GM19043 (cell line): ENCODE measurements around the gene GSTCD.
"Not testable (repeated sequence)": the region's sequence is repeated elsewhere in the genome, so short reads cannot be mapped to it uniquely, and the experiment has no call there.

Experiments
- ATAC-seq: cut with Tn5 transposase; IDR thresholded peaks from one replicate; pipeline ENCODE4 v1.9.1; 2021; ENCODE audit warnings: low read depth; ENCODE audit not compliant: unreplicated experiment

Gene GSTCD

DNA sequence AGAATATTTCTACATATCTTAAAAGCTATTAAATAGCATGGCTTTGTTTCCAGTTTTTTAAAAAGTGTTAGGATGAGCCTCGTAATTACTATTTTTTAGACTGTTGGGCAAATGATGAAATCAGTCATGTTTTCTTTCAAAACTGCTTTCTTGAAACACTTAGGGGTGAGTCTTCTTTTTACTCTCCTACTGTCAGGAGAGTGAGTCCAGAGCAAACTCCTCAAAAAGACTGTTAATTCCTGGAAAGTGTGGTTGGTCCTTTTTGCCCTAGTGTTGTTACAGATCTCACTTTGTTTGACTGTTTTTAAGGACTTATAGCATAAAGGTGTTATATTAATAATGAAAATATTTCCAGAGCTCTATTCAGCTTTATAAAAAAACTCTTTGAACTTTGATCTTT is 6.3 kb downstream of the GSTCD start:
- ATAC-seq, result no peak

DNA sequence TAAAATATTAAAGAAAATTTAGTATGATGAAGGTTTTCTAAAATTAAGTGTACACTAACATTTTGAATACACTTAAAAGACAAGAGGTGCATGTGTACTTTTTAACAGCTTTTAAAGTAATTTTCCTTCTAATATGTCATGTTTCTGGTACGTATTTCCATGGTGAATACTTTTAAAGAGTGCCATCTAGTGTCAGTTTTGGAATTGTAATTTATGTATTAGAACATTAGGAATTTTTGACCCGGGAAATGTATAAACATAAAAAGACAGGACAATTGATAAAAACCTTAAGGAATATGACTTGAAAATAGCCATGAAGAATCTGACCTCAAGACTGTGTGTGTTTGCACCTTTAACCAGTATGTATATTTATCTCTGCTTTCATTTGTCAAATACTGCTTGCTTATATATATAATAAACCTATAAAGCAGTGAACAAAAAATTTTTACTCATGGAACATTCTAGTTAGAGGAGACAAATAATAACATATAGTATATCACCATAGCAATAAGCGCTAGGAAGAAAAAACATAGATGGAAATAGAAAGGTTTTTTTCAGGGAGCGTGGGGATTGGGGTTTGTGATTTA is 7.2 kb downstream of the GSTCD start:
- ATAC-seq, result no peak

DNA sequence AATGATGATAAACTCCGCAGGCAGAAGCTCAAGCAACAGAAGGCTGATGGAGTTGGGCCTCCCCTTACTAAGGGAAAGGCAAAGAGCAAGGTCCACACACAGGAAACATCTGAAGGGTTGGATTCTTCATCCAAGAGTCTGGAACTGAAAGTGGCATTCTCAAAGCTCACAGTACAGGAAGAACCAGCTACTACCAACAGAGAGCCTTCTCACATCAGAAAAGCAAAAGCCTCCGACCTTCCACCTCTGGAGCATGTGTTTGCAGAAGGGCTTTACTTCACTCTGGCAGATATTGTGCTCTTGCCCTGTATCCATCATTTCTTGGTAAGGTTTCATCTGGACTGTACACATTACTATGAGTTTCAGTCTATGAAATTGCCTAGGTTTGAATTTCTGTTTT is 10.6 kb downstream of the GSTCD start:
- no peak for ATAC-seq

DNA sequence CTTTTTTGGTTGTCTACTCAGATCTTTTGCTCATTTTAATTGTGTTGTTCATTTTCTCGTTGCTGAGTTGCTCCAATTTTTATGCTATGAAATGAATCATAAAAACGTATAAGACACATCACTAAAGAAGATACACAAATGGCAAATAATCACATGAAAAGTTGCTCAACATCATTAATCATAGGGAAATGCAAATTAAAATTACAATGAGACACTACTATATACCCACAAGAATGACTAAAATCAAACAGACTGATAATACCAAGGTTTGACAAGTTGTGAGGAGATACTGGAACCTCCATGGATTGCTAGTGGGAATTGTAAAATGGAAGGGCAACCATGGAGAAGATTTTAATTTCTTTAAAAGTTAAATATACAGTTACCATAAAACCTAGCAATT is 17.0 kb downstream of the GSTCD start:
- no peak for ATAC-seq

DNA sequence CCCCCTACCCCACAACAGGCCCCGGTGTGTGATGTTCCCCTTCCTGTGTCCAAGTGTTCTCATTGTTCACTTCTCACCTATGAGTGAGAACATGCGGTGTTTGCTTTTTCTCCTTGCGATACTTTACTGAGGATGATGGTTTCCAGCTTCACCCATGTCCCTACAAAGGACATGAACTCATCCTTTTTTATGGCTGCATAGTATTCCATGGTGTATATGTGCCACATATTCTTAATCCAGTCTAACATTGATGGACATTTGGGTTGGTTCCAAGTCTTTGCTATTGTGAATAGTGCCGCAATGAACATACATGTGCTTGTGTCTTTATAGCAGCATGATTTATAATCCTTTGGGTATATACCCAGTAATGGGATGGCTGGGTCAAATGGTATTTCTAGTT is 21.3 kb downstream of the GSTCD start:
- not testable (repeated sequence) for ATAC-seq

DNA sequence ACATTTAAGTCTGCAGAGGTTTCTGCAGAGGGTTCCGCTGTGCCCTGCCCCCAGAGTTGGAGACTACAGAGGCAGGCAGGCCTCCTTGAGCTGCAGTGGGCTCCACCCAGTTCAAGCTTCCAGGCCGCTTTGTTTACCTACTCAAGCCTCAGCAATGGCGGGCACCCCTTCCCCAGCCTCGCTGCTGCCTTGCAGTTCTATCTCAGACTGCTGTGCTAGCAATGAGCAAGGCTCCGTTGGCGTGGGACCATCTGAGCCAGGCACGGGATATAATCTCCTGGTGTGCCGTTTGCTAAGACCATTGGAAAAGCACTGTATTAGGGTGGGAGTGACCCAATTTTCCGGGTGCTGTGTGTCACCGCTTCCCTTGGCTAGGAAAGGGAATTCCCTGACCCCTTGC is 26.6 kb downstream of the GSTCD start:
- ATAC-seq, result not testable (repeated sequence)

DNA sequence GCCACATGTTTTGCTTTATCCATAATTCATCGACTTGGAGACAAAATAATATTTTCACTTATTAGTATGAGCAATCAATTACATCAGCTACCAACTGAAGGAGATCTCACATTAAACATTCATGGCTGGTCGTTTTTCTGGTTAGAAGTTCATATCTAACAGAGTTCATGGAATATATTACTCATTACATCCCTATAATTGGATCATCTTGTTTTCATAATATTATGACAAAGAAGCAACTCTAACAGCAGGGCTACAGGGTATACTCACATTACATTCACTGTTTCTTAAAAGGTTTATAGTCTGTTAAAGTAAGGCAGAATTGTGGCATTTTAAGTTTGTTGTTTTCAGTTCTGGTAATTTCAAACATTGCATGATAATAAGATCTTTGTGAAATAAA is 33.0 kb downstream of the GSTCD start:
- ATAC-seq, result no peak

DNA sequence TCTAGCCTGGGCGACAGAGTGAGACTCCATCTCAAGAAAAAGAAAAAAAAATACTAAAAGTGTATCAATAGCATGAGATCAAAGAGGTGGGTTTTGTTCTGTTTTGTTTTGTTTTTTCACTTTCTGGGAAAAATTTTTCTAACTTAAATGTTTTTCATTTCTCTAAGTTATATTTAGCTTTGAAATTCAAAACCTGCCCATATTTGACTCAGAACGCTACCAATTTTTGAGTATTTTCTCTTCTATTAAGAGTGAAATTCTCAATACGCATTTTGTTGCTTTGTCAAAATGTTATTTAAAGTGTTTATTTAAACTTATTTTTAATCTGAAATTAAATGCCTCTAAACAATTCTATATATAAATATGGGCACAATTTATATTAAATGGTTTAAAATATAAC is 39.6 kb downstream of the GSTCD start:
- ATAC-seq, result no peak

DNA sequence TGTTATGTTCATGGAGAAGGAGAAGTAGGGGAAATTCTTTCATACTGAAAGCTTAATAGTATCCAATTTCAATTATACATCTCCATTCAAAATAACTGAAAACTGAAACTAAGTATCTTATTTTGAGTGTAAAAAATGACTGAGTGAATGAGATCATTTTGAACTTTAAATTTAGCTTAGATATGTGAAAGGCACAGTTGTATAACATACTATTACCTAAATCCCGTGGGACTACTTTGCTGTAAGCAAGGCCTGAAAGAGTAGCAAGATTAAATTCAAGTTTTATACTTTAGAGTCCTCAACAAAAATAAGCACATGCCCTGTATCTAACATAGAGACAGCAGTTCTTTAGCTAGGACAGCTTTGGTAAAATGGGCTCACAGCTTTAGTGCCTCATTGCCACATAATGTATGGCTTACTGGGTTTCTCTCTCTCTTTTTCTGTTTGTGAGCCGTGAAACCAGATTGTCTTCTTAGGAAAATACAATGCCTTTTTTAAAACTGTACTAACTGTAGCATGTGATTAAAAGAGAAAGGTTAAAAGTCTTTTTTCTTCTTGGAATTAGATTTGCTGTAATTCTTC is 43.2 kb downstream of the GSTCD start:
- ATAC-seq, result no peak

DNA sequence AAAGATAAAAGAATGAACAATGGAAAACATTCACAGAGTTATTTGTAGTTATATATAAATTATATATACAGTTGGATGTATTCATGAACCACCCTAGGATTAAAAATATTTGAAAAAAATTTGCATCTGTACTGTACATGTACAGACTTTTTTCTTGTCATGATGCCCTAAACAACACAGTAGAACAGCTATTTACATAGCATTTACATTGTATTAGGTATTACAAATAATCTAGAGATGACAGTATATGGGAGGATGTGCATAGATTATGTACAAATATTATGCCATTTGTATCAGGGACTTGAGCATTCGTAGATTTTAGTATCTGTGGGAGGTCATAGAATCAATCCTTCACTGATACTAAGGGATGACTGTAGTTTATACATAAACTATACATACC is 44.8 kb downstream of the GSTCD start:
- ATAC-seq, result no peak

DNA sequence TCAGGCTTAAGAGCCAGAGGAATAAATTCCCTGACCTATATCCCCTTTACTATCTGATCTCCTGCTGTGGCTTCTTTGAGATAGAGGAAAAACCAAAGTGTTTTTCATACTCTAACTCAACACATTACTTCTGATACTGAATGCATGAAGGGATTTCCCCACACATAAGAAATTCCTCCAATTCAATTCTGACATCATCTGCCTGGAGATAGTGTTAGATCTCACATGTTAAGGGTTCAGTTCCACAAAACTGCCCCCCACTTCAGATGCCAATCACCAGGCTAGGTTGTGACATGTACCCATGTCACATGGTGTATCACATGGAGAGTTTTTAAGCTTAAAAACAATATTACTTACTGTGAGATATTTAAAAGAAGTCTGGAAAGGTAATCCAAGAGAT is 46.8 kb downstream of the GSTCD start:
- ATAC-seq, result no peak

DNA sequence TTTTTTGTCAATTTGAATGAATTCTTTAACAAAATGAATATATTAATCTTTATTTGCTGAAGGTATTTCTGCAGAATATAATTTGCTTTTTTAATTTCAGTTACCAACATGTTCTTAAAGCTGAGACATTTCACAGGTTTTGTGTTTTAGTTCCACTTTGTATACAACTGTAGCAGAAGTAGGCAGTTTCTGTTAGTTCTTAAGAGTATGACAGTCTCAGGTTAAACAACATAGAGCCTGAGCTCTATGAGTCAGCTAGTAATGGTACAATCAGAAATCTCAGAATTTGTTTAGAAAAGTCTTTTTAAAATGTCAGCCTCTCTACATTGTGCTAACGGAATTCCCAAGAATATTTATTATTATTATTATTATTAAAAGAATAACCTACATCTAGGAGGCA is 50.4 kb downstream of the GSTCD start:
- no peak for ATAC-seq

DNA sequence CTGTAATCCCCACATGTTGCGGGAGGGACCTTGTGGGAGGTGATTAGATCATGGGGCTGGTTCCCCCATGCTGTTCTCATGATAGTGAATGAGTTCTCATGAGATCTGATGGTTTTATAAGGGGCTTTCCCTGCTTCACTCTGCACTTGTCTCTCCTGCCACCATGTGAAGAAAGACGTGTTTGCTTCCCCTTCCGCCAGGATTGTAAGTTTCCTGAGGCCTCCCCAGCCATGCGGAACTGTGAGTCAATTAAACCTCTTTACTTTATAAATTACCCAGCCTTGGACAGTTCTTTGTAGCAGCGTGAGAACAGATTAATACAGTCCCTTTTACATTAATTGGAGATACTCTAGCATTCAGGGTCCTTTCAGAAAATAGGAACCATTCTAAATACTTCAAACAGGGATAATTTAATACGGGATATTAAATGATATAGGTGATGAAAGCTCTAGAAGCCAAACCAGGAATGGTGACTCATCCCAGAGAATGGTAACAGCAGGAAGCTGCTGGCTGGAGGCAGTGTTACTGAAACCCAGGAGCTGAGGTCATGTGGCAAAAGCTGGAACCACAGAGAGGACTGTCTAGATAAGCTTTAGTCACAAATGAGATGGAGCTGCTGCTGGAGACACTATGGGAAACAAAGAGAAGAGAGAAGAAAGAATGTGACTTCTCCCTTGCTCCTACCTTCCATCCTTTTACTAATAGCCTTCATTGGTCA is 57.3 kb downstream of the GSTCD start:
- no peak for ATAC-seq

DNA sequence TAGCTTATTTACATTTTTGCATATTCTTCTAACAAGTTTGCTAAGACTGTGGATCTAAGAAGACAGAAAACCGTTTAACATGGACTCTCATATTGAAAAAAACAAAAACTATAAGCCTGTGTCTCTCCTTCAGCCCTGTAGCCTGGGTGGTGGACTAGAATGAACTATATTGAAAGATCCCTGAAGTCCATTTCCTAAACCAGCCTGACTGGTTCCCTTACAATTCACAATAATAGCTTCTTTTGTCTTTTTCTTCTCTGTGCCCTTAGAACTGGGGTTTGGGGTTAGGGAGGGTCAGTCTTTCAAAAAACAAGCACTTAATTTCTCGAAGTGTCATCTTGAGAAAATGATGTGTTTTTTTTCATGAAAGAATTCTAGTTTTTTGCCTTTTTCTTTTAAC is 59.0 kb downstream of the GSTCD start:
- ATAC-seq, result no peak

DNA sequence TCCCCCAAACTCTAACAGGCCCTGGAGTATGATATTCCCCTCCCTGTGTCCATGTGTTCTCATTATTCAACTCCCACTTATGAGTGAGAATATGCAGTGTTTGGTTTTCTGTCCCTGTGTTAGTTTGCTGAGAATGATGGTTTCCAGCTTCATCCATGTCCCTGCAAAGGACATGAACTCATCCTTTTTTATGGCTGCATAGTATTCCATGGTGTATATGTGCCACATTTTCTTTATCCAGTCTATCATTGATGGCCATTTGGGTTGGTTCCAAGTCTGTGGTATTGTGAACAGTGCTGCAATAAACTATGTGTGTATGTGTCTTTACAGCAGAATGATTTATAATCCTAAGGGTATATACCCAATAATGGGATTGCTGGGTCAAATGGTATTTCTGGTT is 61.9 kb downstream of the GSTCD start:
- ATAC-seq, result not testable (repeated sequence)

DNA sequence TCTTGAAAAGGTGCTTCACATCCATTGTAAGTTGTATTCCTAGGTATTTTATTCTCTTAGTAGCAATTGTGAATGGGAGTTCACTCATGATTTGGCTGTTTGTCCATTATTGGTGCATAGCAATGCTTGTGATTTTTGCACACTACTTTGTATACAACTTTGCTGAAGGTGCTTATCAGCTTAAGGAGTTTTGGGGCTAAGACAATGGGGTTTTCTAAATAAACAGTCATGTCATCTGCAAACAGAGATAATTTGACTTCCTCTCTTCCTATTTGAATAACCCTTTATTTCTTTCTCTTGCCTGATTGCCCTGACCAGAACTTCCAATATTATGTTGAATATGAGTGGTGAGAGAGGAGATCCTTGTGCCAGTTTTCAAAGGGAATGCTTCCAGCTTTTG is 63.5 kb downstream of the GSTCD start:
- ATAC-seq, result not testable (repeated sequence)

DNA sequence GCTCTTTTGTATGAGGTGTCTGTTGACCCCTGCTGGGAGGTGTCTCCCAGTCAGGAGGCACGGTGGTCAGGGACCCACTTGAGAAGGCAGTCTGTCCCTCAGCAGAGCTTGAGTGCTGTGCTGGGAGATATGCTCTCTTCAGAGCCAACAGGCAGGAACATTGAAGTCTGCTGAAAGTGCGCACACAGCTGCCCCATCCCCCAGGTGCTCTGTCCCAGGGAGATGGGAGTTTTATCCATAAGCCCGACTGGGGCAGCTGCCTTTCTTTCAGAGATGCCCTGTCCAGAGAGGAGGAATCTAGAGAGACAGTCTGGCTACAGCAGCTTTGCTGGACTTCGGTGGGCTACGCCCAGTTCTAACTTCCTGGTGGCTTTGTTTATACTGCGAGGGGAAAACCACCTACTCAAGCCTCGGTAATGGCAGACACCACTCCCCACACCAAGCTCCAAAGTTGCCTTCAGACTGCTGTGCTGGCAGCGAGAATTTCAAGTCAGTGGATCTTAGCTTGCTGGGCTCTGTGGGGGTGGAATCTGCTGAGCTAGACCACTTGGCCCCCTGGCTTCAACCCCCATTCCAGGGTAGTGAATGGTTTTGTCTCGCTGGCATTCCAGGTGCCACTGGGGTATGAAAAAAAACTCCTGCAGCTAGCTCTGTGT is 67.3 kb downstream of the GSTCD start:
- not testable (repeated sequence) for ATAC-seq

DNA sequence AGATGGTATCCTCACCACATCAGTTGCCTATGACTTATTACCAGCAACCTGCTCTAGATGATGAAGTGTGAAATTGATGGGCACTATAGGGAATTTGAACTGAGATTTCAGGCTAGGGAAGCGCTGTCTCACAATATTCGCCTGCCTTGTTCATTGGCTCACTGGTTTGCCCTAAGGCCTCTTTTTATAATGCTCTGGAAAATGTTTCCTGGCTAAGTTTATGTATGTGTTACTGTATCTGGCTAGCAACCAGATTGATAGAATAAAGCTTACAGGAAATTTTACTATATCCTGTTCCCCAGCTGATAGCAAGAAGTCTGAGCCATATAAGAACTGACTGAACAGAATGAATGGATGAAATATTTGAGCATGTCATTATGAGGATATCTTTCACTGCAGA is 71.6 kb downstream of the GSTCD start:
- ATAC-seq, result no peak

DNA sequence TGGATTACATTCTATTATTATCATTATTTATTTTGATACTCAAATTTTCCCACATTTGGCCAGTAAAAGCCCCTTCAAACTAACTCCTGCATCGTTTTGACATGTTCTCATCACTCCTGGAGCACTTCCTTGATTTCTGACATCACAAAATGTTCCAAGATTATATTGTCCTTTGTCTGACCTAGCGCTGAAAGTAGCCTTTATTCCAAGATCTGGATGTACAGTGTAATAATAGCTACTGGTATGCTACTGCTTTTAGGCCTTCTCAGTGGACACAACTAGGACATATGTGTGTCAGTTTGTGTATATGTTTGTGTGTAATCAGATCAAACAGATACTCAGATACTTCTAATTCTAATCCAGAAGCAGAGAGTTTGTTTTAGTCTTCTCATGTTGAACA is 76.2 kb downstream of the GSTCD start:
- ATAC-seq, result no peak

DNA sequence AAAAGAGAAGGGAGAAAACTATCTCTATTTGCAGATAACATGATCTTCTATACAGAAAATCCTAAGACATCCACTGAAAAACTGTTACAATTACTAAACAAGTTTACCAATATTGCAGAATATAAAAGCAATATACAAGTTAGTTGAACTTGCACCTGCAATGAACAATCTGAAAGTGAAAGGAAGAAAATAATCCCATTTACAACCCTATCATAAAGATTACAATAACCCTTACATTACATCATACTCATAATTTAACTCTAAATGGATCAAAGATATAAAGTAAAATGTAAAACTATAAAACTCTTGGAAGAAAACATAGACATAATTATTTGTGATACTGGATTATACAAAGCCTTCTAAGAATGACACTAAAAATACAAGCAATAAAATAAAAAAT is 77.2 kb downstream of the GSTCD start:
- ATAC-seq, result no peak

DNA sequence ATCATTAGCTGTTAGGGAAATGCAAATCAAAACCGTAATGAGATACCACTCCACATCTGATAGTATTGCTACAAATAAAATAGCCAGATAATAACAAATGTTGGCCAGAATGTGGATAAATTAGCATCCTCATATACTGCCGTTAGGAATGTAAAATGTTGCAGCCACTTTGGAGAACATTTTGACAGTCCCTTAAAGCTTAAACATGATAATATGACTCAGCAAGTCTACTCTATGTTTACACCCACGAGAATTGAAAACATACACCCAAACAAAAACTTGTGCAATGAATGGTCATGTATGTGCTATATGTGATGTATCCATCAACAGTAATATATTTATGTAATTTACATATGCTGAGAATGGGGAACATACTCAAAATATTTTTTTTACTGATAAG is 78.2 kb downstream of the GSTCD start:
- ATAC-seq, result no peak

DNA sequence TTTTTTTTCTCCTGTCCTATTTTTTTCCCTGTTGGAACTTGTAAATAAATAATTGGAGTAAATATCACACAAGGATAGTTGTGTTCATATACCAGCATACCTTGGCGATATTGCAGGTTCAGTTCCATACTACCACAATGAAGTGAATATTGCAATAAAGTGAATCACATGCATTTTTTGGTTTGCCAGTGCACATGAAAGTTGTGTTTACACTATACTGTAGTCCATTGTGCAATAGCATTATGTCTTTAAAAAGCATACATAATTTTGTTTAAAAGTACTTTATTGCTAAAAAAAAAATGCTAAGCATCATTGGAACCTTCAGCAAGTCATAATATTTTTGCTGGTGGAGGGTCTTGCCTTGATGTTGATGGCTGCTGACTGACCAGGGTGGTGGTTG is 88.6 kb downstream of the GSTCD start:
- no peak for ATAC-seq
